NCI-H446 (cell line): ENCODE results near the gene RTN4R.
A peak's percentile ranks its signal among the peaks of the same experiment; 100 is the strongest.

Experiments used
- DNase-seq, 2 experiments: peaks; one replicate each; lab custom pipeline; 2025; lab: John Stamatoyannopoulos, UW

Gene RTN4R

DNA sequence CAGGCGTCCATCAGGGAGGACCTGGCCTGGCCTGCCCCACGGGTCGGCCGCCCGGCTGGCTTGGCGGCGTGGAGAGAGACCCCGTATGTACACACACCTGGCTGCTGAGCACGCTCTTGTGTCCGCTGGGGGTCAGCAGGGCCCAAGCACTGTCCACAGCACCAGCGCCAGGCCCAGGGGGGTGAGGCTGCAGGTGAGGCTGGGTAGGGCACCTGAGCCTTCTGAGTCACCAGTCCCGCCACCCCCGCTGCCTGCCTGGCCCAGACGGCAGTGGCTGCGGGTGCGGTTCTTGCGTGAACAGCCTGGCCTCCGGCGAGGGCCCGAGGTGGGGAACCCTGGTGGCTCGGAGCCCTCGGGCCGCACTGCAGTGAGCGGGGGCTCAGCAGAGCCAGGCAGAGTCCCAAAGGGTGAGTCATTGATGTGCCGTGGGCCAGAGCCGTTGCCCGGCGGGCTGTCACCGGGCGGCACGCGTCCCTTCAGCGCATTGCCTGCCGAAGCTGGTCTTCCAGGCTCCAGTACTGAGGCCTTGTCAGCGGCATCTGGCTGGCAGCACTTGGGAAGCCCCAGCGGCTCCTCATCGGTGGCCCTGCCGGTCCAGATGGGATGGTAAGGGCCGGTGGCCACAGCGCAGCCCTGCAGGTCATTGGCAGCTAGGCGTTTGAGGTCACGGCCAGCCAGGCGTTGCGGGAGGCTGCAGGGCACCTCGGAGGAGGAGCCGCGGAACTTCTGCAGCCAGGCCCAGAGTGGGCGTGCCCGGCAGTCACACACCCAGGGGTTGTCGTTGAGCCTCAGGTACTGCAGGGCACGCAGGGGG, 26.3 kb downstream of the RTN4R start:
- no peak for DNase-seq

DNA sequence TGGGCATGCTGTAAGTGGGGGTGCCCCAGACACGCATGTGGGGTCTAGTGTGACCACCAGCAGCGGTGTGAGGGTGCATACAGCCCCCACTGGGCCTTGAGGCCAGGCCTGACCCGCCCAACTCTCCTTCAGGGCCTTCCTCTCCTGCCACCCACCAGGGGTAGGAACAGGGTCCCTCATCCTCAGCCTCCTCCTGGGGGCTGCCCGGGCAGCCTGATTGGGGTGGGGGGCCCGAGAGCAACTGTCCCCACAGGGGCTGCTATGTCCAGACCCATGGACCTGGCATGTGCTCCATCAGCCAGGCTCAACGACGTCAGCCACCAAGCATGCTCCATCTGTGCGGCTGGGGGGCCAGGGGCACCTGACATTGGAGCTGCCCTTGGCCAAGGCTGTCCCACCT, 27.2 kb downstream of the RTN4R start:
- no peak for DNase-seq

- DNase-seq = peak in 1 of 2 experiments; percentile 73
Observed at GRCh38 chr22:20240447-20240764, 27.7 kb downstream of the RTN4R start.

DNA sequence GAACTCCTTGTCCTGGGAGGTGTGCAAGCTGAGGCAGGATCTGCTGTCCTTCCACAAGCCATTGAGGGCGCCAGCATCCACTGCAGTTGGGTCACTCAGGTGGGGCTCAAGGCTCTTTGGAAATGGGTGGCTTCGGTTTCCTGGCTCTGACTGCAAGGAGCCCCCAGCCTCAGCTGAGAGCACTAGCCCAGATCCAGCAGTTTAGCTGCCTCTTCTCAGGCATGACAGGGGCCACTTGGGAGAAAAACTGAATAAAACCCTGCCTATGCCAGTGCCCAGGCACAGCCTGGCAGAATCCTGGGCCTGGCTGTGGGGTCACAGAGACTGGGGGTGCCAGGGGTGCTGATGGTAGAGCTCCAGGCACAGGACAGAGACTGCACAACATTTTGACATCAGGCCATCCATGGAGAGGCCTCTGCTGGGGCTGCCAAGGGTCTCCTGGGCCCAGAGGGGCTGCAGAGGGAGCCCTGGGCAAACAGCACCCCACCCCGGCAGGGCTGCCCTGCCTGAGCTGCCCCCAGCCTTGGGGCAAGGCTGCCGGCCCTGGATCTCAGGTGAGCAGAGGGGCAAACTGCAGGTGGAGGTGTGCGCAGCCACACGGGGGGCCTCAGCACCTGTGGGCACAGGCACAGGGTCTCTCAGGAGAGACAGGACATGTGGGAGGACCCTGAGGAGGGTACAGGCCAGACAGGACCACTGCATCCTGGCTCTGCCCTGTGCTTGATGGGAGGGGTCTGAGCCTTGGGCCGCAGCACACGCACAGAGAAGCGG, 28.3 kb downstream of the RTN4R start:
- no peak for DNase-seq

GRCh38 chr22:20238901-20239675, 29.0 kb downstream of the RTN4R start:
- DNase-seq = no peak

DNA sequence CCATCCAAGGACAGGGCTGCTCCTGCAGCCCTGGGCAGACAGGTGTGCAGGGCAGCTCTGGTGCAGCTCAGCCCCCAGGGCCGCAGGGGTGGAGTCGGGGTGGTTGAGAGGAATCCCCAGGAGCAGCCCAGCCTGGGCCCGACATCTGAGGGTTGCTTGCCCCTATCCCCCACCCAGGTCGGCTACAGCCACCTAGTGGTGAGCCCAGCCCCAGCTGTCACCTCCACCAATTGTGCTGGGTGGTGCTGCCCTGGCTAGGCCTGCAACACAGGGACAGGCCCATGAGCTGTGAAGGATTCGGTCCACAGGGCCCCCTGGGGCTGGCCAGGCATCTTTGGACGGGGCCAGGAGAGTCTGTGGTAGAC, 29.6 kb downstream of the RTN4R start:
- peak; percentile 37 to 56 for DNase-seq

GRCh38 chr22:20237480-20238440, 30.4 kb downstream of the RTN4R start:
- peak in 1 of 2 experiments; percentile 44 for DNase-seq

- no peak for DNase-seq
Observed at GRCh38 chr22:20236052-20236717, 31.9 kb downstream of the RTN4R start.

DNA sequence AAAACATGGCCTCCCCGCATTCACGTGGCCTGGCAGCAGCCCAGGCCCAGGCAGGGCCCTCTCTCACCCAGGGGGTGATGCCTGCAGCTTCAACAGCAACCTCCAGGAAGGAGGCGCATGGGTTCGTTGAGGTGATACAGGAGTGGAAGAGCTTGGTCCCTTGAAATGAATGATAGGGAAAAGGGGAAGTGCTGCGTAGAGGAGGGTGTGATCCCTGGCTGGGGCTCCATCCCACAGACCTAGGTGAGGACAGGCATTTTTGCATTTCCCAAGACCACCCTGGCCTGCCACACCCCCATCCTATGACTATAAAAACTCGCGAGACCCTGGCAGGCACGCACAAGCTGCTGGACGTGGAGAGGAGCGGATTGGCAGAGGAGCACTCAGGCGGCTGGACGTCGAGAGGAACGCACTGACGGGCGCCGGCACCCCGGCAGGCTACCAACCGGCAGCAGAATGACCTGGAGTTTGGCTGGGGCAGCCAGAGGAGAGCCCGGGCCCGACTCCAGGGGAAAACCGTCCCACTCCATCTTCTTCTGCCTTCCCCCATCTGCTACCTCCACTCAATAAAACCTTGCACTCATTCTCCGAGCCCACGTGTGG, 32.6 kb downstream of the RTN4R start:
- DNase-seq = peak; percentile 62 to 69

GRCh38 chr22:20234760-20235388, 33.2 kb downstream of the RTN4R start:
- DNase-seq = no peak

GRCh38 chr22:20234314-20234682, 33.8 kb downstream of the RTN4R start:
- DNase-seq = no peak

- no peak for DNase-seq
Observed at GRCh38 chr22:20233351-20234313, 34.5 kb downstream of the RTN4R start.

- no peak for DNase-seq
Observed at GRCh38 chr22:20232781-20233180, 35.3 kb downstream of the RTN4R start.

DNA sequence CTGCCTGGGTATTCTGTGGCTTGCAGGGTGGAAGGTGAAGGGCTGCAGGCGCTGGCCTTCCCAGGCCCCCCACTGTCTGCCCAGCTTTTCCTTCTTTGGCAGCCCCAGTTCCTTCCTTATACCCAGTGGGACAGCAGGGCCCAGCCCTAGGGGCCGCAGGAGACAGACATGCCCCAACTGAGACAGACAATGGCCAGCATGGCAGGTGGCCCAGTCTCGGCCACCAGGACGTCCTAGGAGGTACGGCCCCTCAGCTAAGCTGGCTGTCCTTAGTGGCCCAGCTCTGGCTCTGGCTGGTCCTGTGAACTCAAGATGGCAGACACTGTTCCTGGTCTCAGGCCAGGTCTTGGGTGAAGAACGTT, 35.9 kb downstream of the RTN4R start:
- no peak for DNase-seq

DNA sequence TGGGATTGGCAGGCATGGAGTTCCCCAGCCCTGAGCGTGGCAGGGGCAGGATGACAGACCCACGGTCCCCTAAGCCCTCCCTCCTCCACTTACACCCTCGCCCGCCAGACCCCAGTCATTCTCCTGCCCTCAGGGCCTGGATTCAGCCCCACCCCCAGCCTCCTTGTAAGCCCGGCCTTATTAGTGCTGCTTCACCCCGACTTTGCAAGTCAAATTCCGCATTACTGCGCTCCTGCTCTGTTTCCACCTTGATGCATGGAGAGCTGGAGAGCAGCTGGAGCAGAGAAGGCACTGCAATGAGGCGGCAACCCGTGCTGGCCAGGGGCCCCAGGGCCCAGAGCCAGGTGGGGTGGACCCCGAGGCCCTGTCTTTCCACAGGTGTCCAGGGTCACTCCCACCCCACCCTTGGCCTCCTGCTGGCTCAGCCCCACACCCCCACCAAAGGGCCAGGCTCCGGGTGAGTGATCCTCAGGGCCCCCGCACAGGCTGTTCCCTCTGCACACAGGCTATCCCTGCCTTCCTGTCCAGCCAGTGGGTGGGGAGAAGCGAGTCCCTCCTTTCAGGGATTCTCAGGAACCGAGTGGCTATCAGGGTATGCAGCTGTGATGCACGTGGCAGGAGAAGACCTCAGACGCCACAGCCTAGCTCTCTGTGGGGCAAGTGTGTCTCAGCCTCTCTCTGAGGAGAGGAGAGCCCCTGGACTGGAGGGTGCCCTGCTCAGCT, 36.4 kb downstream of the RTN4R start:
- DNase-seq = no peak

- DNase-seq = no peak
Observed at GRCh38 chr22:20230777-20231420, 37.2 kb downstream of the RTN4R start.

DNA sequence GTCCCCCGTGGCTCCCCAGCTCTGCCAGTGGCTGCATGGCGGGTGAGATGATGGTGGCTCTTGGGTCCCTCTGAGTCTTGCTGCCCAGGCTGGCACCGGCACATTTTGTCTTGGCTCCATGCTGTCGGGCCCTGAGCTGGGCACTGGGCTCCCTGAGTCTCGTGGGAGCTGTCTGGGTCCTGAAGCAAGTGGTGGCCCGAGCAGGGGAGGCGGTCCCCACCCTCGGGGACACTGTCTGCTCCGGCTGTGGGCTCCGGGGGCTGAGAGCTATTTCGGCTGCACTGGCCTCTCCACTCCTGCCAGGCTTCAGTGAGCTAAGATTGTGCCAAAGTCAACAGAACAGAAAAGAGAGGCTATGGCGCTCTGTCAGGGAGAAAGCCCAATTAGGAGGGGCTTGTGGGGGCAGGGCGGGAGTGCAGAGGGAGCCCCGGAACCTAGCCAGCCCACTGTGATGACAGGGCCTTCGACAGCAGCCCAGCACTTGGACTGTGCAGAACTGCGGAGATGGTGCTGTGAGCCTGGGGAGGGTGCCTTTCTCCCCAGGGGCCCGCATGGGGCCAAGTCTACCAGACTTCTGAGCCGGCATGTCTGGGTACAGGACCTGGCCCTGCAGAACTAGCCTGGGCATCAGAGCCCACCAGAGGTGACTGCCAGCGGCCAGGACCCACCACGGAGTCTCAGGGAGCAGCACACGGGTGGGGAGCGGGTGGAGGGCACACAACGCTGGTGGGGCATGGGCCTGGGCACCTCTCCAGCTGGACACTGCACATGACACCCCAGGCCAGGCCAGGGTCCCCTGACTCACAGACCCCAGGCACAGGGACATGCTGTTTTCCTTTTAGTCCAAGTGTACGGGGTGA, 38.0 kb downstream of the RTN4R start:
- DNase-seq = peak; percentile 18 to 75
